Body of pancreas (tissue), 4 donors: Measurements from ENCODE around the gene C1QTNF6. TPM values are rescaled to one million over a fixed set of nuclear protein-coding genes. Genes with fewer than 3 reads are reported as not detected.

Experiments used
- ATAC-seq: fragments of 150-250 bp; one replicate; pipeline ENCODE4 v1.9.1; 2016
- DNase-seq, 4 donors: peaks; one replicate each; pipeline ENCODE4 v3.0.0-alpha.2; 2019
- H3K27ac ChIP-seq, 4 donors: fragments of 200-600 bp; sonication (generic); 1 replicate in 3 of 4; 2 replicates in 1 of 4; pipeline versions ENCODE4 v1.5.1 to v1.6.1; 2016 to 2019; ENCODE audit warnings: mild to moderate bottlenecking in 1 of 4, mixed read lengths in 1 of 4, moderate library complexity in 1 of 4
- H3K27me3 ChIP-seq, 2 donors: fragments of 200-600 bp; sonication (generic); one replicate each; pipeline ENCODE4 v1.6.0; 2016; ENCODE audit warnings: mild to moderate bottlenecking in 1 of 2
- H3K36me3 ChIP-seq, 2 donors: fragments of 200-600 bp; sonication (generic); replicated peaks in 1 of 2; 2 replicates each; pipeline ENCODE4 v1.5.1; 2016; ENCODE audit warnings: low read depth in 2 of 2; ENCODE audit not compliant: insufficient read depth in 1 of 2
- H3K4me1 ChIP-seq: fragments of 200-600 bp; sonication (generic); one replicate; pipeline ENCODE4 v1.6.0; 2016
- H3K4me3 ChIP-seq, 2 donors: fragments of 200-600 bp; sonication (generic); 1 replicate in 1 of 2; 2 replicates in 1 of 2; pipeline ENCODE4 v1.5.1; 2016 to 2019
- H3K9me3 ChIP-seq, 3 donors: fragments of 200-600 bp; sonication (generic); 1 replicate in 2 of 3; 2 replicates in 1 of 3; pipeline ENCODE4 v1.5.1; 2016
- POLR2A ChIP-seq, 3 donors: fragments of 450-650 bp; IDR thresholded peaks; one replicate each; pipeline ENCODE4 v1.6.1; 2016; ENCODE audit warnings: antibody characterized with exemption in 3 of 3, mild to moderate bottlenecking in 2 of 3
- WGBS, 2 donors: methylation state at CpG; one replicate each; pipeline ENCODE4 v1.1.5; 2017; 5-methylcytosine and 5-hydroxymethylcytosine counted together
- intact Hi-C: fragments of 100-400 bp; cut with DNase I; formaldehyde crosslinking; loops from one replicate; pipeline ENCODE4 v1.15.1; 2023
- total RNA-seq, 2 donors: library from RNA; depleted of rRNA; stranded (reverse); fragments of >200 nt; gene quantifications; one replicate each; pipeline ENCODE4 v1.1.0, GENCODE V29; 2016
- TF ChIP-seq, protein P1 (sequence below), 7 experiments: fragments of 450-650 bp in 4 of 7; fragments of 200-600 bp in 3 of 7; sonication (generic) in 3 of 7; IDR thresholded peaks; one replicate each; pipeline ENCODE4 v1.5.1; 2016 to 2019; ENCODE audit warnings: antibody characterized with exemption in 7 of 7

Gene C1QTNF6
- total RNA-seq, 2 donors from 2014 or later, result 2.0 to 4.7 TPM

DNA sequence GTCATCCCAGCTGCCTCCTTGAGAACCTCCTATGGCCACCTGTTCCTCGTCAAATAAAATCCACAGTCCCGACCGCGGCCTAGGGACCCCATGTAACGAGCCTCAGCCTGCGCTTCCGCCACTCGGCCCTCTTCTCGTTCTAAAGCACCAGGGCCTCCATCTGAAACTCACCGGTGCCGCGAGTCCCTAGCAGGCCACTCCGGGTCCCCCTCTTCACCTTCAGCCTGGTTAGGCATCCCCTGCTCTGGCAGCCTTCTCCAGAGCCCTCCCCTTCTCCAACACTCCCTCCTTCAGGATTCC is 26.6 kb upstream of the C1QTNF6 start:
- intact Hi-C loops, result no loop called here
- H3K4me1 ChIP-seq, result peaks cover 9% of the 10 kb centered on the region
- DNase-seq (no peak), ATAC-seq (no peak)
- TF ChIP-seq, protein P1, sequence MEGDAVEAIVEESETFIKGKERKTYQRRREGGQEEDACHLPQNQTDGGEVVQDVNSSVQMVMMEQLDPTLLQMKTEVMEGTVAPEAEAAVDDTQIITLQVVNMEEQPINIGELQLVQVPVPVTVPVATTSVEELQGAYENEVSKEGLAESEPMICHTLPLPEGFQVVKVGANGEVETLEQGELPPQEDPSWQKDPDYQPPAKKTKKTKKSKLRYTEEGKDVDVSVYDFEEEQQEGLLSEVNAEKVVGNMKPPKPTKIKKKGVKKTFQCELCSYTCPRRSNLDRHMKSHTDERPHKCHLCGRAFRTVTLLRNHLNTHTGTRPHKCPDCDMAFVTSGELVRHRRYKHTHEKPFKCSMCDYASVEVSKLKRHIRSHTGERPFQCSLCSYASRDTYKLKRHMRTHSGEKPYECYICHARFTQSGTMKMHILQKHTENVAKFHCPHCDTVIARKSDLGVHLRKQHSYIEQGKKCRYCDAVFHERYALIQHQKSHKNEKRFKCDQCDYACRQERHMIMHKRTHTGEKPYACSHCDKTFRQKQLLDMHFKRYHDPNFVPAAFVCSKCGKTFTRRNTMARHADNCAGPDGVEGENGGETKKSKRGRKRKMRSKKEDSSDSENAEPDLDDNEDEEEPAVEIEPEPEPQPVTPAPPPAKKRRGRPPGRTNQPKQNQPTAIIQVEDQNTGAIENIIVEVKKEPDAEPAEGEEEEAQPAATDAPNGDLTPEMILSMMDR (IDR thresholded peaks at IDR 0.05), result no peak
- no peak for TF ChIP-seq POLR2A (IDR thresholded peaks at IDR 0.05)
- no peak overlapping the region for H3K4me3 ChIP-seq
- no peaks in the 10 kb centered on the region for H3K9me3 ChIP-seq
- WGBS, 2 donors, result 76 to 82% methylated on average over 13 of the region's 13 CpGs
- H3K36me3 ChIP-seq, result no peaks in the 10 kb centered on the region
- no peaks in the 10 kb centered on the region for H3K27me3 ChIP-seq
- H3K27ac ChIP-seq, result no peak overlapping the region

DNA sequence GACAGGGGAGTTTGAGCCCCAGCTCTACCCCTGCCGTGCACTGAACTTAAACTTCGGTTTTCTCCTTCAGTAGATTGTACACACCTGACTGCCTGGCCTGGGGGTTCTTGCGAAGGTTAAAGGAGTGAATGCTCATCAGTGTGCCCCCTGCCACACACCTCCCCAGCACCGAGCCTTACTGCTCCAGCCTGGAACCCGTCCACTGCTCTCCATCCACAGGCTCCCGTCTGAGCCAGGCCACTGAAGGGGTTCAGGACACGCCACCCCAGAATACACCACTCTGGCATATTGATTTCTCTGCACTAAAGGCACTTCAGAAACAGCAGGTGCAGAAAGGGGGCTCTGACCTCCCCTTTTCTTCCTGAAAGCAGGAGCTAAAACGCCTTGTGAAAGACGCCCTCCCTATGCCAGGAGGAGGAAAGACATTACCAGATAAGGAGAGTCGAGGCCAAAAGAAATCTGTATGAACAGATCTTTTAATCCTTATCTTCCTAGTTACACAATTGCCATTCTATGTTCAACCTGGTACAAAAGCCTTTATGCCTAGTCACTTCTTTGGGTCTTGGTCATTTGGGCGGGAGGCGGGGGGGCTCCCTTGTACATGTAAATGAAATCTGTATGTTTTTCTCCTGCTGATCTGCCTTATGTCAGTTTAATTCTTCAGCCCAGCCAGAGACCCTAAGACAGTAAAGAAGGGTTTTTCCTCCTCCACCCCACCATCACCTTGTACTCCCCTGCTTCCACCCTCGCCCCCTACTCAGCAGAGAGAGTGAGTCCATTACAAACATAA is 26.1 kb upstream of the C1QTNF6 start:
- Histone ChIP-seq H3K27me3 (no peaks in the 10 kb centered on the region), H3K27ac (no peak overlapping the region), H3K4me1 (peaks cover 9% of the 10 kb centered on the region), H3K9me3 (no peaks in the 10 kb centered on the region), H3K4me3 (no peak overlapping the region), H3K36me3 (no peaks in the 10 kb centered on the region)
- intact Hi-C loops, result no loop called here
- no peak for TF ChIP-seq POLR2A (IDR thresholded peaks at IDR 0.05)
- TF ChIP-seq, protein P1 (IDR thresholded peaks at IDR 0.05), result no peak
- 70 to 78% methylated on average over 12 to 13 of the region's 13 CpGs for WGBS, 2 donors
- ATAC-seq (no peak), DNase-seq (no peak)

GRCh38 chr22:37213218-37213855 is 25.3 kb upstream of the C1QTNF6 start:
- 80 to 84% methylated on average over 15 to 18 of the region's 18 CpGs for WGBS, 2 donors
- Histone ChIP-seq H3K36me3 (no peaks in the 10 kb centered on the region), H3K27me3 (no peaks in the 10 kb centered on the region), H3K4me3 (no peak overlapping the region), H3K4me1 (peaks cover 9% of the 10 kb centered on the region), H3K9me3 (no peaks in the 10 kb centered on the region), H3K27ac (no peak overlapping the region)
- intact Hi-C loops, result no loop called here
- DNase-seq (no peak), ATAC-seq (no peak)
- TF ChIP-seq, protein P1 (IDR thresholded peaks at IDR 0.05), result no peak
- no peak for TF ChIP-seq POLR2A (IDR thresholded peaks at IDR 0.05)

DNA sequence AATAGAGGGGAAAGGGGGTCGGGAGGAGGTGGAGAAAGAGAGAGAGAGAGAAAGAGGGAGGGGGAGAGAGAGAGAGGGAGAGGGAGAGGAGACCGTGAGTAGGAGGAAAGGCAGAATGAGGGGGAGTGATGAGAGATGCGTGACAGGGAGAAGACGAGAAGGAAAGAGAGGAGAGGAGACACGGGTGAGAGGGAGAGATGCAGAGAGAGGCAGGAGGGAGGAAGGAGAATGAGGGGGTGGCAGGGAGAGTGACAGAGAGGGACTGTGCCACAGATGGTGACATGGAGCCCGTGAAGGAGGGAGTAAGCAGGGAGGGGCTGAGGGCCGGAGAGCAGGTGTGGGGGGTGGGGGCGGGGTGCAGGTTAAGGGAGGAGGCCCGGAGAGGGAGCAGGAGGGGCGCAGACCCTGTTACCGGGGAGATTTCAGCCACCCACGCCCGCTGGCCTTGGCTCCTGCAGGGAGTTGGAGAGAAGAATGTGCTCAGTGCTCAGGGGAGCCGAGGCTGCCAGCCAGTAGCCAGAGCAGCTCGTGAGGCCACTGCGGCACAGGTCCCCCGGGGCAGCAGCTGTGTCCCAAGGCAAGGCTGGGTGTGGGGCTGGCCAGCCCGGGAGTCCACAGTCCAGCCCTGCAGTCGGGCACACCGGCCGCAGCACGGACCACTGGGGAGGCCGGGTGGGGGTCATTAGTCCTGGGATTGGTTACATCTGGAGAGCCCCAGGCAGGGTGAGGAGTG is 24.3 kb upstream of the C1QTNF6 start, which contains the start of gene SSTR3:
TSS of gene SSTR3 (minus strand) at position 304 of the 733 bp plus-strand sequence. CDS start 4,674 bp downstream, outside the sequence.
- H3K27me3 ChIP-seq, result no peaks in the 10 kb centered on the region
- peak in 1 of 3 donors; percentile 11 for TF ChIP-seq POLR2A (IDR thresholded peaks at IDR 0.05)
- TF ChIP-seq, protein P1 (IDR thresholded peaks at IDR 0.05), result no peak
- H3K4me3 ChIP-seq, result no peak within 1 kb of the TSS
- no peaks in the 10 kb centered on the region for H3K36me3 ChIP-seq
- peaks cover 9% of the 10 kb centered on the region for H3K4me1 ChIP-seq
- ATAC-seq (peak; percentile 64), DNase-seq (peak; percentile 27 to 55 (median 50))
- intact Hi-C loops, result no loop called here
- H3K9me3 ChIP-seq, result no peaks in the 10 kb centered on the region
- H3K27ac ChIP-seq, result no peak within 1 kb of the TSS
- WGBS, 2 donors, result 12 to 23% methylated on average over 13 to 23 of the region's 23 CpGs
